Astrocyte of the cerebellum (primary cell): ENCODE data around the gene LSM12.
A peak's percentile ranks its signal among the peaks of the same experiment; 100 is the strongest.

Experiments
- DNase-seq: peaks from one replicate; pipeline ENCODE4 v3.0.0-alpha.2; 2011; ENCODE audit warnings: low read depth
- H3K4me3 ChIP-seq: 2 replicates; pipeline ENCODE4 v1.5.1; 2011; ENCODE audit warnings: mild to moderate bottlenecking, low read depth, low read length, moderate library complexity
- in situ Hi-C: cut with HindIII; loops from 2 replicates; pipeline ENCODE4 v1.10.0; 2017; ENCODE audit warnings: low sequenced_read_pairs
- TF ChIP-seq, protein P1 (sequence below): IDR thresholded peaks from 2 replicates; pipeline ENCODE4 v1.5.1; 2012; ENCODE audit warnings: low read length, low read depth, moderate library complexity, mild to moderate bottlenecking; ENCODE audit errors: missing control alignments

Gene LSM12

DNA sequence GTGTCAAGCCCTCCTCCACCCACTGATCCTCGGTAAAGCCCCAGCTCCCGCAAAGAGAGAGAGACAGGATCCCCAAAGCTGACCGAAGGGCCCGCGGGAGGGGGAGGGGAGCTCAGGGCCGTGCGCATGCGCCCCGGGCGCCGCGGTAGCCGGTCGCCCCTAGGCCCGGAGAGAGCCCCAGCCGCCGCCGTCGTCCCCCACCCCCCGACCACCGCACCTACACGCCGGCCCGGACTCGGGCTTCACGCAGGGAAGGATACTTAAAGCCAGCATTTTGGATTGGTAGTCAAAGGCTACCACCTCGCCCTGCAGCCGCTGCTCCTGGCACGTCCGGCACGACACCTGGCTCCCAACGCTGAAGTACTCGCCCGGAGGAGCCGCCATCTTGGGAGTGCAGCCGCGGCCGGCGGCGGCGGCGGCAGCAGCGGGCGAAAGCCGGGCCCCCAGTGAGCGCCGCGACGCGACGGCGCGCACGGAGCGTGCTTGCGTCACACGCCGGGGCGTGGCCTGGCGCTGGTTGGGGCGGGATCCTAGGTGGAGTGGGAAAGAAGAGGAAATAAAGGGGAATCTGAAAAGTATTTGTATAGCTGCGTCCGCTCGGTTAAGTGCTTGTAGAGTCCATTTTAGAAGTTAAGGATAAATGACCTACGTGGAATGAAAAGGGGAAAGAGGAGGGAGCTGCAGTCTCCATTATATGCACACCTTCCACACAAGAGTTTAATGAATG, at the start of gene LSM12:
TSS of gene LSM12 (minus strand) at position 468 of the 727 bp plus-strand sequence. CDS start at position 384, 84 bp downstream.
- peak; percentile 74 for DNase-seq
- peak within 1 kb of the TSS; percentile 90 for H3K4me3 ChIP-seq
- in situ Hi-C loops: no loop called here
- TF ChIP-seq, protein P1, sequence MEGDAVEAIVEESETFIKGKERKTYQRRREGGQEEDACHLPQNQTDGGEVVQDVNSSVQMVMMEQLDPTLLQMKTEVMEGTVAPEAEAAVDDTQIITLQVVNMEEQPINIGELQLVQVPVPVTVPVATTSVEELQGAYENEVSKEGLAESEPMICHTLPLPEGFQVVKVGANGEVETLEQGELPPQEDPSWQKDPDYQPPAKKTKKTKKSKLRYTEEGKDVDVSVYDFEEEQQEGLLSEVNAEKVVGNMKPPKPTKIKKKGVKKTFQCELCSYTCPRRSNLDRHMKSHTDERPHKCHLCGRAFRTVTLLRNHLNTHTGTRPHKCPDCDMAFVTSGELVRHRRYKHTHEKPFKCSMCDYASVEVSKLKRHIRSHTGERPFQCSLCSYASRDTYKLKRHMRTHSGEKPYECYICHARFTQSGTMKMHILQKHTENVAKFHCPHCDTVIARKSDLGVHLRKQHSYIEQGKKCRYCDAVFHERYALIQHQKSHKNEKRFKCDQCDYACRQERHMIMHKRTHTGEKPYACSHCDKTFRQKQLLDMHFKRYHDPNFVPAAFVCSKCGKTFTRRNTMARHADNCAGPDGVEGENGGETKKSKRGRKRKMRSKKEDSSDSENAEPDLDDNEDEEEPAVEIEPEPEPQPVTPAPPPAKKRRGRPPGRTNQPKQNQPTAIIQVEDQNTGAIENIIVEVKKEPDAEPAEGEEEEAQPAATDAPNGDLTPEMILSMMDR: no peak

DNA sequence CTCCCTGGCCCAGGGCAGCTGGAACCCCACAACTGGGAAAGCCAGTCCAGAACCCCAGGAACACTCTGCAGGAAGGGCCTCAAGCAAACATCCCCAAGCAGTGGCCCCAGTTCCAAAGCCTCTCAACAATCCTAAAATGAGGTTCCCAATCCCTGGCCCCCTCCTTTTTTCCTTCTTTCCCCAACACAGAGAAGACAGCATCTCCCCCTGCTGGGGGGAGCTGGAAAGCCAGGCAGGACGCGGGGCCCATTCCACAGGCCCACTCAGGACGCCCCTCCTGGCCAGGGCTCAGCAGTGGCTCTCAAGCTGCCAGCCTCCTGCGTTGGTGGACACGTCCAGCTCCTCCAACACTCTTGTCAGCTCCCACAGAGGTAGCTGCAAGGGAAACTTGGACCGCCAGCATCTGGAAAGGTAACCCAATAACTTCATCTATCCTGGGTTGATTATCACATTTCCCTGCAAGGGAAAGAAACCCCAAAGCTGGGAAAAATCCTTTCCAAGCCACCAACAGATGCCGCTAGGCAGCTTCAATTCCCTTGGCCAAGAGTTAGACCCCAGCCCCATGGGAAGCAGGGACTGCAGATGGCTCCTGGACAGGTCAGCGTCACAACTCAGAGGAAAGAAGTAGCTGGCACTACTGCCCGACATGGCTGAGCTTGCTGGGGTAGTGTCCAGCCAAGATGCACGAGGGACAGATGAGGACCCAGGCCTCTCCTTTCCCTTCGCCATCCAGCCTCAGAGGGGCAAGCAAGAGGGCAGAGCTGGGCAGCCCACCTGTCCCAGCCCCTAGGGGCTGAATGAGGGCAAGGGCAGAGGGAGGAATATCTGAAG, 49.3 kb upstream of the LSM12 start:
- no peak for DNase-seq
- in situ Hi-C loops: no loop called here

DNA sequence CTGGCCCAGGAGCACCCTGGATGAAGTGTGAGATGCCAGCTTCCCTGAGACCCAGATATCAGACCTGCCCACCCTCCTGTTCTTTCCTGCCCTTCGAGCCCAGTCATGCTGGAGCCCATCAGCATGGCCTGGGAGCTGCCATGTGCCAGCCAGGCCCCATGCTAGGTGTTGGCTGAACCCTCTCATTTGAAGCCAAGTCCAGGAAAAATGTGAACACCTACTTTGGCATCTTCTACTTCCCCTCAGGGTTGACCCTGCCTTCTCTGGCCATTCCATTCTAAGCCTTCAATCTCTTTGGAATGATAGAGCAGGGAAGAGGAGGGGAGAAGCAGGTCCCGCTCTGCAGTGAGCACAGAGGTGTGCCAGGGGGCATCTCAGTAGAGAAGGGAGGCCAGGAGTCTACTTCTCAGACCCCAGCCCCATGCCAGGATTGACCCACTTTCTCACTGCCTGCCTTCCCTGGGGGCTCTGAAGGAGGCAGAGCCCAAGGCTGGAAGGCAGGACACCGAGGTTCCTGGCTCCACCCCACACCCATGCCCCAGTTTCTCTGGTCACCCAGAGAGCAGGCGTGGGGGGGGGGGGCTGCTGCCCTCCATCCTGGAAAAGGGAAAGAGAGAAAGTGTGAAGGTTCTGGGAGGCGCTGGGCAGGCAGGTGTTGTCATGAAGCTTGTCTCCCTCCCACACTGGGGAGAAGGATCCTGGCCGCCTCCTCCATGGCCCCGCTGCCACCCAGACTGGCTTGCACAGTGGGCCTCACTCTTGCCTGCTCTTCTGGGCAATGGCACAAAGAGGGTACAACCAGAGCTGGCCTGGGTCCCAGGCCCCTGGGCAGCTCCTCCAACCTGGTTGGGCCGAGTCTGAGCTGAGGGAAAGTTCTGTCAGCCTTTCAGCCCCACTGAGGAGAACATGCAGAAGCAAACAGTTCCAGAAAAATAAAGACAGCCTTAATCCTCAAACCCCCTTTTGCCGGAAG, 47.7 kb upstream of the LSM12 start:
- TF ChIP-seq, protein P1: no peak
- no peak for DNase-seq
- in situ Hi-C loops: no loop called here
- no peak overlapping the region for H3K4me3 ChIP-seq

More for the DNA sequence above, 49.3 kb upstream of the LSM12 start:
- TF ChIP-seq, protein P1: peak; percentile 92
- H3K4me3 ChIP-seq: no peak overlapping the region

DNA sequence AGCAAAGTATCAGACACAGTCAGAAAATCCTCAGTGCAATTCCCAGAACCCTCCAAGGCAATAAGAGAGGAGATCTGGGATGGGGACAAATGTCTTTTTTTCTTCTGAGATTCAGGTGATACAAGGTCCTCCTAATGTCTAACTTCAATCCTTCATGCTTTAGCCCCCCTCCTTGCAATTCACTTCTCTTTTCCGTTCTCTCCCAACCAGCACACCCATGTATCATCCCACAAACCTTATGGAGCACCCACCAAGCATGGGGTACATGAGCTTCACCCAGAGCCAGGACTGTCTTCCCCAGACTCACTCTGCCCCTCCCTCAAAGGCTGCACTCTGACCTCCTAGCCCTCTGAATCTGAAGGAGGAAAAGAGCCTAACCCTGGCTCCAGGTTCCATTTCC, 46.9 kb upstream of the LSM12 start:
- no peak overlapping the region for H3K4me3 ChIP-seq
- DNase-seq: no peak
- TF ChIP-seq, protein P1: no peak
- in situ Hi-C loops: no loop called here

DNA sequence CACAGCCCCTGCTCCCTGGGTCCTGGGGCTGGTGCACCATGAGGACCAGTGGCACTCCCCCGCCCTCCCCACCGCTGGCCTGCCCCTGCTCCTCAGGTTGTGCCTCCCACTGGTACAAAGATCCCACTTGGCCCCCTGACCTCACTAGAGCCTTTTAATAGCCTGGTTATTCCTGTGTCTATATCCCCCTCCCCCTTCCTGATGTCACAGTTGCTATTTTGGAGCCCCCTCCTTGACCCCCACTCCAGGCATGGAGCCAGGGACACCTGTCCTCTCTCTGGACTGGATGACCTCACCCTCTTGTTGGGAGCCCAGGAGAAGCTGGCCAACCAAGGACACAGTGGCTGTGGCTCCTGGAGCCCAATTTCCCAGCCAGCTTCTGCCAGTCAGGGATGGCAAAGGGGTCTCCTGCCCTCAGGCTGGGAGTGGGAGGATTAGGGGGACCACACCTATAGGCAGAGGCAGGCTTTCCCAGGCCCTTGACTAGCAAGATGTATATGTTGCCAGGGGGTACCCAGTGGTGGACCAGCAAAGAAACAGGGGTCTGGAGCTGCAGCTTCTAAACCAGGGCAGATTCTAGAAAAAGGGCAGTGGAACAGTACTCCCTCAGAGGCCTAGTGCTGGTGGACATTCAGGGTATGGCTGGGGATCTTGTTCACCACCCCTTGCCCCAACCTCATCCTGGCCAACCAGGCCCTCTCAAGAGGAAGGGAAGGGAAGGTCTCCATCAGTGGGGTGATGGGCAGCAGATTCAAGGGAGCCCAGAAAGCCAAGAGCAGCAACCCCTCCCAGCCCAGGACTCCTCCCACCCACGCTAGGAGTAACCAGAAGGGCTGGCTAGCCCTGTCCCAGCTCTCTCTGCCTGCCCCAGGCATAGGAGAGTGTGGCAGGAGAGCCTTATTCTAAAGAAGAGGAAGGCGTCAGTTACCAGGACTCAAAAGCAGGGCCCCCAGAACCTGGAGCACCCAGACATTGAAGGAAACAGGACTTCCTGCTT, 46.1 kb upstream of the LSM12 start:
- TF ChIP-seq, protein P1: no peak
- no peak overlapping the region for H3K4me3 ChIP-seq
- in situ Hi-C loops: no loop called here
- no peak for DNase-seq
